ENCODE data around the gene CABP1.

Gene CABP1

DNA sequence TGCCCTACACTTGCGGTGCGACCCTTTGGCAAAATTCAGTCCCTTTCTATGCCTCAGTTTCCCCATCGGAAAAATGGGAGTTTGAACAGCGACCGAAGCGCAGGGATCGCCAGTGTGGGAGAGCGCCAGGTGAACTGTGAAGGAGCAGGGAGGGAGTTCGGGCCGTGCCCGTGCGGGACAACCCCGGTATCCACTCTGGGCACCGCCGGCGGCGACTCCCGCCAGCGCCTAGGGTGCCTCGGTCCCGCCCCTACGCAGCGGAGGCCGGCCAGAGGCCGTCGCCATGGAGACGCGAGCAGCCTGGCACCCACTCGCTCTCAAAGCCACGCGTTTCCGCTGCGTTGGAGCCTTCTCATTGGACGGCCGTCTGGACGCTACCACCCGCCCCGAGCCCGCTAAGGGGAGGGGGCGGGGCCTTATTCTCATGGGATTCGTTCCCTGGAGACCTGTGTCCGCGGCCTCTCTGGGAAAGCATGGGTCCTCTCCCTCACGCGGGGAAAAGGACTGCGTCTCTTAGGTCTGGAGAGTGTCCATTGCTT lies 45.8 kb downstream of the CABP1 start:
- TF ChIP-seq, protein P1, sequence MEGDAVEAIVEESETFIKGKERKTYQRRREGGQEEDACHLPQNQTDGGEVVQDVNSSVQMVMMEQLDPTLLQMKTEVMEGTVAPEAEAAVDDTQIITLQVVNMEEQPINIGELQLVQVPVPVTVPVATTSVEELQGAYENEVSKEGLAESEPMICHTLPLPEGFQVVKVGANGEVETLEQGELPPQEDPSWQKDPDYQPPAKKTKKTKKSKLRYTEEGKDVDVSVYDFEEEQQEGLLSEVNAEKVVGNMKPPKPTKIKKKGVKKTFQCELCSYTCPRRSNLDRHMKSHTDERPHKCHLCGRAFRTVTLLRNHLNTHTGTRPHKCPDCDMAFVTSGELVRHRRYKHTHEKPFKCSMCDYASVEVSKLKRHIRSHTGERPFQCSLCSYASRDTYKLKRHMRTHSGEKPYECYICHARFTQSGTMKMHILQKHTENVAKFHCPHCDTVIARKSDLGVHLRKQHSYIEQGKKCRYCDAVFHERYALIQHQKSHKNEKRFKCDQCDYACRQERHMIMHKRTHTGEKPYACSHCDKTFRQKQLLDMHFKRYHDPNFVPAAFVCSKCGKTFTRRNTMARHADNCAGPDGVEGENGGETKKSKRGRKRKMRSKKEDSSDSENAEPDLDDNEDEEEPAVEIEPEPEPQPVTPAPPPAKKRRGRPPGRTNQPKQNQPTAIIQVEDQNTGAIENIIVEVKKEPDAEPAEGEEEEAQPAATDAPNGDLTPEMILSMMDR (IDR thresholded peaks at IDR 0.05; ENCODE audit: low read depth, low read length, missing control alignments) = no peak
- peak; percentile 88 for DNase-seq (ENCODE audit: low read depth)
- in situ Hi-C loops (cut with HindIII; ENCODE audit: low sequenced_read_pairs) = no loop called here
- H3K4me3 ChIP-seq (ENCODE audit: low read depth, low read length) = peak overlapping the region; percentile 80

DNA sequence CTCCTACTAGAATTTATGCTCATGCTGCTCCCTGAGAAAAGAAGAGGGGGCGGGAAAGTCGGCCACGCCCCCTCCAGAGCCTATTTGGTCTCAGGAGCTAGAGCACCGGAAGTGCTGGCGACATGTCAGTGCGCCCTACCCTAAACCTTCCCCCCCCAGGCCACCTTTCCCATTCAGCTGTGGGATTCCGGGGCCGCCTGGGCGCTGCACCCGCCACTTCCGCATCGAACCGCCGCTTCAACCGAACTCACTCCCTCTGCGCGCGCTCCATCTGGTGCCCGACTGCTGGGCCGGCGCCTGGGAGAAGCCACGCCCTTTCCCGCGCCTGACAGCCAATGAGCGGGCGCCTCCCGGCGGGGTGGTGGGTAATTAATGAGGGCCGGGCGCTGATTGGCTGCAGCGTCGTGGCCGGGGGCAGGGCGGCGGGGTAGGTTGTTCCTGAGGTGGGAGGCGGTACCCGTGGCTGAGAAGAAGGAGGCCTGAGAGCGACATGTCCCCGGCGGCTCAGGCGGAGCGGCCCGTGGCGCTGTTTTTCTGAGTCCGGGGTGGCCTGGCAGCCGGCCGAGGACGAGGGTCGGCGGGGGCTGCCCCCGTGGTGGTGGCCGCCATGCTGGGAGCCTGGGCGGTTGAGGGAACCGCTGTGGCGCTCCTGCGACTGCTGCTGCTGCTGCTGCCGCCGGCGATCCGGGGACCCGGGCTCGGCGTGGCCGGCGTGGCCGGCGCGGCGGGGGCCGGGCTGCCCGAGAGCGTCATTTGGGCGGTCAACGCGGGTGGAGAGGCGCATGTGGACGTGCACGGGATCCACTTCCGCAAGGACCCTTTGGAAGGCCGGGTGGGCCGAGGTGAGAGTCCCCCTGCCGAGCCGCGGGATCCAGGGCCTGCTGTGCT lies 46.5 kb downstream of the CABP1 start, which contains the start of gene MLEC:
MLEC (plus strand) TSS at position 460 of the 888 bp plus-strand sequence; CDS start at position 608, 148 bp downstream.
- in situ Hi-C loops (cut with HindIII; ENCODE audit: low sequenced_read_pairs) = no loop called here
- DNase-seq (ENCODE audit: low read depth) = peak; percentile 92
- H3K4me3 ChIP-seq (ENCODE audit: low read depth, low read length) = peak within 1 kb of the TSS; percentile 80
- TF ChIP-seq, protein P1 (IDR thresholded peaks at IDR 0.05; ENCODE audit: low read depth, low read length, missing control alignments) = no peak

DNA sequence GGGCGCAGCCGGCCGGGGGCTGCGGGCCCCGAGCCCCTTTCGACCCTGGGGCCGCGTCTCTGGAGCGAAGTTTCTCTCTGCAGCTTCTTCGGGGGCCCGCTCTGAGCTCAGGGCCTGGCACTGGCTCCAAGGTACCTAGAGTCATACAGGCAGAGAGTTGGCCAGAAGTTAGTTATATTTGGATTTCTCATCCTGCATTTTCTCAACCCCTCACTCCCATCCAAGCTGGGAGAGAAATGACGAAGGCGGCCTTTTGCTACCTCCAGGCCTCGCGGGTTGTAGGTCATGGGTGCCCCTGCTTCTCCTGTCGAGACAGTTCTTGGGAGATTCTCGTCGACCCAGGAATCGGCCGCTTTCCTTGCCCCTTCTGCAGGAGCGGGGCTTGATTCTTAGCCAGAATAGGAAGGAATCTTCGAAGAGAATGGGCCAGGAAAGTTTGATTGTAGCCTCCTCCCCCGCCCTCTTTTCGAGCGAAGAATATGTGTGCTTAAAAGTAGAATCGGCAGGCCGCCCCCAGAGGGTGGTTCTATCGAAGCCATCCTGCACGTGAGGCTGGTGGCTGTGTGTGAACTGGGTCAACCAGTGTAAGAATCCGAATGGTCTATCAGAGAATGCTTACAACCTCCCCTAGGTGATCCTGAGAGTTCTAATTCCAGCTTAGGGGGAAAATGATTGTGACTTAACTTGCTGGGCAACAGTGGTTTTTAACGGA lies 47.3 kb downstream of the CABP1 start:
- peak overlapping the region; percentile 80 for H3K4me3 ChIP-seq (ENCODE audit: low read depth, low read length)
- in situ Hi-C loops (cut with HindIII; ENCODE audit: low sequenced_read_pairs) = no loop called here
- no peak for DNase-seq (ENCODE audit: low read depth)
- TF ChIP-seq, protein P1 (IDR thresholded peaks at IDR 0.05; ENCODE audit: low read depth, low read length, missing control alignments) = no peak

DNA sequence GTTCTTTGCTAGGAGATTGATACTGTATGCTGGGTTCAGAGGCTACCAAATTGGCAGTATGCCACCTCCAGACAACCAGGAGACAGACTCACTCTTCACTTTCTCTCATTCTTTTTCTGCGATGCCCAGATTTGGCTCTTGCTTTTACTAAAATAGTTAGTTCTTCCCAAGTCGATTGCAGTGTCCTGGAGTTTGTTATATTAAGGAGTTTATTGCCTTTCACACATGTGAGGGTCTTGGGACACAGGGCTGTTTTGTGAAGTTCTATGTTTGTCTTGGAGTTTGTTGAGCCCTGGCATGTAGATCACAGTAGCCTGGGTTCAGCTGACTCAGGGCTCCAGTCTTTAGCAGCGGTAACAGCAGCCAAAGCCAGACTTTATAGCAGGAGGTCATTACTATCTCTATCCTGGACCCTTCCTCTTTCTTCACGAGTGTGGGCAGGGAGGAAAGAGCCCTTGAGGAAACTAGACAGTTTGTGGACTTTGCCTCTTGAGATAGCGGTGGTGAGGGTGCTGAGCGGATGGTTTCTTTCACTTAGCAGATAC lies 48.2 kb downstream of the CABP1 start:
- in situ Hi-C loops (cut with HindIII; ENCODE audit: low sequenced_read_pairs) = no loop called here
- no peak for DNase-seq (ENCODE audit: low read depth)
- TF ChIP-seq, protein P1 (IDR thresholded peaks at IDR 0.05; ENCODE audit: low read depth, low read length, missing control alignments) = no peak
- H3K4me3 ChIP-seq (ENCODE audit: low read depth, low read length) = peak overlapping the region; percentile 80

DNA sequence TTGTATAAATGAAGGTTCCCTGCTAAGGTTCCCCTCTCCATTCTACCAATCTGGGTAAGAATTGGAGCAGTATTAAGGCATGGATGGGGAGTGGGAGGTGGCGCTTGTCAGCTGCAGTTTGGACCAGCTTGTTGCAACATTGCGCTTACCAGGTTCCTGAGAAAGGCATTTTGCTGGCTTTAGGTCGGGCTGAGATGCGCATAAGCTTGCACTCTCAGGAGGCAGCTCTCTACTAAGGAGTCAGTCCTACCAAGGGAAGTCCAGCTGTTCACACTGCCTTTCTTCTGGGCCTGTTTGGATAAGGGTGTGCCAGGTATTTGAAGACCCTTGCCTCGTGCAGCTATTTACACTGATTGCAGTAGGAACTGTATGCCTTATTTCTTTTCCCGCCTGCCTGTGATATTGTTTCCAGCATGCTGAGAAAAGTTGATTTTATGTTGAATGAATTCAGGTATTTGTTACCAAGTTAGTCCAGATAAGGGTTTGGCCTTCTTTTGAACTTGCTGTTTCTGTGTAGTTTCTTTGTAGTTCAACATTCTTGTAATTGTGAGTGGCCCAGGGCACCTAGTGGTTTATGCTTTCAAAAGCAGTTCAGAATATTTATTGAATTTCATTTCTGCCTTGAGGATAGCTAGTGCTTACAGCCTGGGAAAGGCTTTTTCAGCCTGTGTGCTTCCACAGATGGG lies 49.1 kb downstream of the CABP1 start:
- TF ChIP-seq, protein P1 (IDR thresholded peaks at IDR 0.05; ENCODE audit: low read depth, low read length, missing control alignments) = no peak
- no peak for DNase-seq (ENCODE audit: low read depth)
- peak overlapping the region; percentile 80 for H3K4me3 ChIP-seq (ENCODE audit: low read depth, low read length)
- in situ Hi-C loops (cut with HindIII; ENCODE audit: low sequenced_read_pairs) = no loop called here

DNA sequence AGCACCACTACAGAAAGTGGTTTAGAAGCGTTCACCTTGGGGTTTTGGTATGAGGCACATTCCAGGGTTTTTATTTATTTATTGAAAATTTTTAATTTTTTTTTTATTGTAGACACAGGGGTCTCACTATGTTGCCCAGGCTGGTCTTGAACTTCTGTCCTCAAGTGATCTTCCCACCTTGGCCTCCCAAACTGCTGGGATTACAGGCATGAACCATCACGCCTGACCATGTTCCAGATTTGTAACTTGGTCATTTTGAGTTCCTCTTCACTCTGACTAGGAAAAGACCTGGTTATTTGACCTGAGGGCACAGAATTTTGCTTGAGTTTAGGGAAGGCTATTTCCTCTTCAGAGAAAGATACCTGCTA lies 49.6 kb downstream of the CABP1 start:
- in situ Hi-C loops (cut with HindIII; ENCODE audit: low sequenced_read_pairs) = no loop called here
- no peak for DNase-seq (ENCODE audit: low read depth)
- no peak overlapping the region for H3K4me3 ChIP-seq (ENCODE audit: low read depth, low read length)
- TF ChIP-seq, protein P1 (IDR thresholded peaks at IDR 0.05; ENCODE audit: low read depth, low read length, missing control alignments) = no peak

All from astrocyte of the cerebellum (primary cell).